ENCODE measurements around the gene TMEM255A. TPM values are rescaled to one million over a fixed set of nuclear protein-coding genes. Genes with fewer than 3 reads are reported as not detected.

TMEM255A gene
- polyA plus RNA-seq, 1 donor from 2014 or later: 7.5 TPM

- Histone ChIP-seq H3K27me3 (ENCODE audit: insufficient read depth, low read depth, low read length) (no peaks in the 10 kb centered on the region), H4K20me1 (ENCODE audit: insufficient read depth) (no peaks in the 10 kb centered on the region), H3K36me3 (ENCODE audit: insufficient read depth, low read length) (no peaks in the 10 kb centered on the region), H3K4me3 (ENCODE audit: low read length) (no peak overlapping the region), H3K4me2 (ENCODE audit: low read length) (no peak overlapping the region), H2AFZ (ENCODE audit: low read depth, low read length) (no peak overlapping the region), H3K27ac (ENCODE audit: low read length) (no peak overlapping the region), H3K9me3 (ENCODE audit: low read length) (no peaks in the 10 kb centered on the region), H3K79me2 (replicated peaks; ENCODE audit: insufficient read depth, low read length) (no peaks in the 10 kb centered on the region), H3K9me2 (ENCODE audit: insufficient read depth, low read length) (no peaks in the 10 kb centered on the region), H3F3A (ENCODE audit: insufficient read depth, low read length, poor library complexity, severe bottlenecking) (no peaks in the 10 kb centered on the region), H3K9ac (ENCODE audit: low read length) (no peak overlapping the region)
- no peak for TF ChIP-seq CTCF (IDR thresholded peaks at IDR 0.05; ENCODE audit: poor library complexity, severe bottlenecking)
- TF ChIP-seq EZH2 (IDR thresholded peaks at IDR 0.05; ENCODE audit: borderline replicate concordance, insufficient read depth, low read length, poor library complexity, severe bottlenecking): no peak
- TF ChIP-seq SMC3 (conservative IDR thresholded peaks at IDR 0.05; ENCODE audit: poor library complexity): no peak
- no peak for TF ChIP-seq EP300 (conservative IDR thresholded peaks at IDR 0.05; ENCODE audit: poor library complexity, severe bottlenecking)
- TF ChIP-seq, protein P1, sequence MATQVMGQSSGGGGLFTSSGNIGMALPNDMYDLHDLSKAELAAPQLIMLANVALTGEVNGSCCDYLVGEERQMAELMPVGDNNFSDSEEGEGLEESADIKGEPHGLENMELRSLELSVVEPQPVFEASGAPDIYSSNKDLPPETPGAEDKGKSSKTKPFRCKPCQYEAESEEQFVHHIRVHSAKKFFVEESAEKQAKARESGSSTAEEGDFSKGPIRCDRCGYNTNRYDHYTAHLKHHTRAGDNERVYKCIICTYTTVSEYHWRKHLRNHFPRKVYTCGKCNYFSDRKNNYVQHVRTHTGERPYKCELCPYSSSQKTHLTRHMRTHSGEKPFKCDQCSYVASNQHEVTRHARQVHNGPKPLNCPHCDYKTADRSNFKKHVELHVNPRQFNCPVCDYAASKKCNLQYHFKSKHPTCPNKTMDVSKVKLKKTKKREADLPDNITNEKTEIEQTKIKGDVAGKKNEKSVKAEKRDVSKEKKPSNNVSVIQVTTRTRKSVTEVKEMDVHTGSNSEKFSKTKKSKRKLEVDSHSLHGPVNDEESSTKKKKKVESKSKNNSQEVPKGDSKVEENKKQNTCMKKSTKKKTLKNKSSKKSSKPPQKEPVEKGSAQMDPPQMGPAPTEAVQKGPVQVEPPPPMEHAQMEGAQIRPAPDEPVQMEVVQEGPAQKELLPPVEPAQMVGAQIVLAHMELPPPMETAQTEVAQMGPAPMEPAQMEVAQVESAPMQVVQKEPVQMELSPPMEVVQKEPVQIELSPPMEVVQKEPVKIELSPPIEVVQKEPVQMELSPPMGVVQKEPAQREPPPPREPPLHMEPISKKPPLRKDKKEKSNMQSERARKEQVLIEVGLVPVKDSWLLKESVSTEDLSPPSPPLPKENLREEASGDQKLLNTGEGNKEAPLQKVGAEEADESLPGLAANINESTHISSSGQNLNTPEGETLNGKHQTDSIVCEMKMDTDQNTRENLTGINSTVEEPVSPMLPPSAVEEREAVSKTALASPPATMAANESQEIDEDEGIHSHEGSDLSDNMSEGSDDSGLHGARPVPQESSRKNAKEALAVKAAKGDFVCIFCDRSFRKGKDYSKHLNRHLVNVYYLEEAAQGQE (IDR thresholded peaks at IDR 0.05; ENCODE audit: borderline replicate concordance): no peak
- no peak for TF ChIP-seq TAF1 (IDR thresholded peaks at IDR 0.05; ENCODE audit: low read depth)
- TF ChIP-seq MXI1 (conservative IDR thresholded peaks at IDR 0.05; ENCODE audit: poor library complexity, severe bottlenecking): no peak
- no peak for TF ChIP-seq POLR2AphosphoS5 (IDR thresholded peaks at IDR 0.05)
- TF ChIP-seq RAD21 (conservative IDR thresholded peaks at IDR 0.05): no peak
Measured at GRCh38 chrX:120297923-120298322, 13.3 kb downstream of the TMEM255A start.

DNA sequence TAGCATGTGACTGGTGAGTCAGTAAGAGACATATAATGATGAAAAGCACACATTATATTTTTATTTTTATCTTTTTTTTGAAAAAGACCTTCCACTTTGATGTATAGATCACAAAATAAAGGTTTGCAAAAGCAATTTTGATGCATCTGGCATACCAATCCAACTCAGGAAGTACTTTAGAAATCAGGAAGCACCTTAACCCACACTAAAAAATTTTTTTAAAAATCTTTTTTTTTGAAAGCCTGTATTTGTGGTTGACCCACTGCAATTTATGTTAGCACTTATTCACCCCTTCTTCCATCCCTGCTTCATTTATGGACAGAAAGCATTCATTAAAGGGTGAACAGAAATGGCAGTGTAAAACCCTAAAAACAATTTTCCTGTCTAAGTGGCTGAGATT is 16.6 kb downstream of the TMEM255A start:
- no peaks in the 10 kb centered on the region for H4K20me1 ChIP-seq (ENCODE audit: insufficient read depth)
- H3K4me2 ChIP-seq (ENCODE audit: low read length): no peak overlapping the region
- no peak overlapping the region for H3K9ac ChIP-seq (ENCODE audit: low read length)
- no peaks in the 10 kb centered on the region for H3K9me3 ChIP-seq (ENCODE audit: low read length)
- H3K9me2 ChIP-seq (ENCODE audit: insufficient read depth, low read length): no peaks in the 10 kb centered on the region
- no peaks in the 10 kb centered on the region for H3K36me3 ChIP-seq (ENCODE audit: insufficient read depth, low read length)
- H2AFZ ChIP-seq (ENCODE audit: low read depth, low read length): no peak overlapping the region
- no peaks in the 10 kb centered on the region for H3F3A ChIP-seq (ENCODE audit: insufficient read depth, low read length, poor library complexity, severe bottlenecking)
- H3K27ac ChIP-seq (ENCODE audit: low read length): no peak overlapping the region
- no peaks in the 10 kb centered on the region for H3K27me3 ChIP-seq (ENCODE audit: insufficient read depth, low read depth, low read length)
- no peak overlapping the region for H3K4me3 ChIP-seq (ENCODE audit: low read length)
- TF ChIP-seq MXI1 (conservative IDR thresholded peaks at IDR 0.05; ENCODE audit: poor library complexity, severe bottlenecking) (no peak), TAF1 (IDR thresholded peaks at IDR 0.05; ENCODE audit: low read depth) (no peak), RAD21 (conservative IDR thresholded peaks at IDR 0.05) (no peak), EZH2 (IDR thresholded peaks at IDR 0.05; ENCODE audit: borderline replicate concordance, insufficient read depth, low read length, poor library complexity, severe bottlenecking) (no peak), EP300 (conservative IDR thresholded peaks at IDR 0.05; ENCODE audit: poor library complexity, severe bottlenecking) (no peak), POLR2AphosphoS5 (IDR thresholded peaks at IDR 0.05) (no peak), CTCF (IDR thresholded peaks at IDR 0.05; ENCODE audit: poor library complexity, severe bottlenecking) (no peak), SMC3 (conservative IDR thresholded peaks at IDR 0.05; ENCODE audit: poor library complexity) (no peak)
- TF ChIP-seq, protein P1 (IDR thresholded peaks at IDR 0.05; ENCODE audit: borderline replicate concordance): no peak
- no peaks in the 10 kb centered on the region for H3K79me2 ChIP-seq (replicated peaks; ENCODE audit: insufficient read depth, low read length)
